ENCODE data around the gene GNB4.

GNB4 gene

DNA sequence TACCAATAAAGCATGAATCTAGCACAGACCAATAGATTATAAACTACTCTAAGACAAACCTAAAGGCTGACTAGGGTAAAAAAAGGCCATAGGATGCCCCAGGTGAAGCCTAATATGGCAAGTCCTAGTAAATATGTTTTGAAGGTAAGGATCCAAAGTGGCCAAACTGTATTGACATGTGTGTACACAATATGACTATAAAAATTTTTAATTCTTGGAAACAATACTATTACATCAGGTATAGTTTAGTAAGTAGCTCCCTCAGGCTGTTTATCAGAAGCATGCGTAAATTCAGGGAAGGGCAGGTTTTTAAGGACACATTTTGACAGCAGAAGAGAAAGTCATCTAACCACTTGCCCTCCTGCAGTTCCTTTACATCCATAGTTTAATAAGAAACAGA, 18.8 kb downstream of the GNB4 start:
- Histone ChIP-seq H4K91ac (ENCODE audit: low read depth, low read length) (no peak overlapping the region), H4K12ac (ENCODE audit: low read depth, low read length) (no peak overlapping the region), H2BK12ac (ENCODE audit: low read length) (no peak overlapping the region), H3K9me3 (ENCODE audit: insufficient read depth, low read depth, low read length) (no peaks in the 10 kb centered on the region), H3K14ac (ENCODE audit: low read length) (no peak overlapping the region), H3K27ac (ENCODE audit: low read depth, low read length) (no peak overlapping the region), H3K4me3 (ENCODE audit: low read depth, low read length) (no peak overlapping the region), H3K79me2 (ENCODE audit: control insufficient read depth, insufficient read depth, low read length, poor library complexity) (peaks cover 3% of the 10 kb centered on the region), H3K23ac (ENCODE audit: low read length) (no peak overlapping the region), H3K18ac (ENCODE audit: low read length) (no peak overlapping the region), H3K4me1 (ENCODE audit: control insufficient read depth in 1 of 2, insufficient read depth in 2 of 2, low read length in 2 of 2) (no peaks in the 10 kb centered on the region), H3K4ac (ENCODE audit: low read depth, low read length) (no peak overlapping the region), H3K27me3 (ENCODE audit: insufficient read depth, low read length) (no peaks in the 10 kb centered on the region), H3K9ac (ENCODE audit: low read length) (no peak overlapping the region), H3K79me1 (ENCODE audit: low read length) (no peaks in the 10 kb centered on the region), H3K4me2 (ENCODE audit: low read length) (no peak overlapping the region), H2AFZ (ENCODE audit: insufficient read depth, low read length, poor library complexity) (no peak overlapping the region), H2AK5ac (ENCODE audit: low read length) (no peak overlapping the region), H3K36me3 (ENCODE audit: control insufficient read depth in 1 of 2, insufficient read depth in 2 of 2, low read length in 2 of 2) (peaks cover 0 to 2% of the 10 kb centered on the region in 2 experiments), H4K8ac (ENCODE audit: low read depth, low read length) (no peak overlapping the region), H2BK120ac (ENCODE audit: insufficient read depth, low read length, poor library complexity) (no peak overlapping the region), H2BK5ac (ENCODE audit: low read depth, low read length, poor library complexity) (no peak overlapping the region)
- DNase-seq: no peak
- WGBS (ENCODE audit: extremely low coverage, insufficient coverage, insufficient read length): no CpG with 5 or more reads among the region's 1 CpG

DNA sequence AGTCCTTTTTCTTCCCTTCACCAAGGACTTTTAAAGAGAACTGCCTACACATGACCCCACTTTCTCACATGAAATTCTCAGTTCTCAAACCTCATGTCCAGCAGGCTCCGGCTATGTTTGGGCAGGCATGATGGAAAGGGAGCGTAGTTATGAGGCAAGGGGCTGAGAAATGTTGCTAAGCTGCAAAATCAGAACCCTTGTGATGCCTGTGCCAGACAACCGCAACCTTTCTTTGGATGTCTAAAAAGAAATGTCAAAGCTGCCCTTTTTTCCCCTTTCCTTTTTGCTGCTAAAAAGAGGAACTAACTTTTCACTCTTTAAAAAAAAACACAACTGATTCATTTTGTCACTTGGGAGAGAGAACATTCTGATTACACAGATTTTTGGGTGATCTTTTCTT, 19.2 kb downstream of the GNB4 start:
- H3K18ac ChIP-seq (ENCODE audit: low read length): no peak overlapping the region
- H2AK5ac ChIP-seq (ENCODE audit: low read length): no peak overlapping the region
- no peak overlapping the region for H3K9ac ChIP-seq (ENCODE audit: low read length)
- H4K8ac ChIP-seq (ENCODE audit: low read depth, low read length): no peak overlapping the region
- H3K14ac ChIP-seq (ENCODE audit: low read length): no peak overlapping the region
- no peak overlapping the region for H2BK5ac ChIP-seq (ENCODE audit: low read depth, low read length, poor library complexity)
- H2BK12ac ChIP-seq (ENCODE audit: low read length): no peak overlapping the region
- no peak overlapping the region for H4K91ac ChIP-seq (ENCODE audit: low read depth, low read length)
- no peak overlapping the region for H3K4me3 ChIP-seq (ENCODE audit: low read depth, low read length)
- H3K9me3 ChIP-seq (ENCODE audit: insufficient read depth, low read depth, low read length): no peaks in the 10 kb centered on the region
- no peak overlapping the region for H4K12ac ChIP-seq (ENCODE audit: low read depth, low read length)
- no peak overlapping the region for H3K27ac ChIP-seq (ENCODE audit: low read depth, low read length)
- peak overlapping the region; percentile 4 for H3K4ac ChIP-seq (ENCODE audit: low read depth, low read length)
- no peak overlapping the region for H2AFZ ChIP-seq (ENCODE audit: insufficient read depth, low read length, poor library complexity)
- H3K79me1 ChIP-seq (ENCODE audit: low read length): no peaks in the 10 kb centered on the region
- no peaks in the 10 kb centered on the region for H3K4me1 ChIP-seq (ENCODE audit: control insufficient read depth in 1 of 2, insufficient read depth in 2 of 2, low read length in 2 of 2)
- H3K4me2 ChIP-seq (ENCODE audit: low read length): no peak overlapping the region
- peak in 1 of 2 donors; percentile 35 for DNase-seq
- peaks cover 0 to 2% of the 10 kb centered on the region in 2 experiments for H3K36me3 ChIP-seq (ENCODE audit: control insufficient read depth in 1 of 2, insufficient read depth in 2 of 2, low read length in 2 of 2)
- WGBS (ENCODE audit: extremely low coverage, insufficient coverage, insufficient read length): no CpG with 5 or more reads among the region's 3 CpGs
- peaks cover 3% of the 10 kb centered on the region for H3K79me2 ChIP-seq (ENCODE audit: control insufficient read depth, insufficient read depth, low read length, poor library complexity)
- no peak overlapping the region for H3K23ac ChIP-seq (ENCODE audit: low read length)
- no peak overlapping the region for H2BK120ac ChIP-seq (ENCODE audit: insufficient read depth, low read length, poor library complexity)
- no peaks in the 10 kb centered on the region for H3K27me3 ChIP-seq (ENCODE audit: insufficient read depth, low read length)

DNA sequence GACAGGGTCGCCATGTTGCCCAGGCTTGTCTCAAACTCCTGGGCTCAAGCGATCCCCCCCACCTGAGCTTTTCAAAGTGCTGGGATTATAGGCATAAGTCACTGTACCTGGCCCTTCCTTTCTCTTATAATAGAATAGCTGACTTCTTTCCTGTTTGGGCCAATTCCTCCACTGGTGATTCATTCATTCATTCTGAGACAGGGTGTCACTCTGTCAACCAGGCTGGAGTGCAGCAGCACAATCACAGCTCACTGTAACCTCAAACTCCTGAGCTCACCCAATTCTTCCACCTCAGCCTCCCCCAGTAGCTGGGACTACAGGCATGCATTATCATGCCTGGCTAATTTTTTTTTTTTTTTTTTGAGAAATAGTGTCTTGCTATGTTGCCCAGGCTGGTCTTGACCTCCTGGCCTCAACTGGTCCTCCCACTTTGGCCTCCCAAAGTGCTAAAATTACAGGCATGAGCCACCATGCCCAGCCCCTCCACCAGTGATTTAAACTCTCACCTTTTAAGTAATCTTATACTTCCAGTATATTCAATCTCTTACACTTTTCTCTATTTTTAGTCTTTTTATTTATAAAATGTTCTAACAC, 20.9 kb downstream of the GNB4 start:
- Histone ChIP-seq H3K14ac (ENCODE audit: low read length) (no peak overlapping the region), H3K18ac (ENCODE audit: low read length) (no peak overlapping the region), H3K4ac (ENCODE audit: low read depth, low read length) (no peak overlapping the region), H2AK5ac (ENCODE audit: low read length) (no peak overlapping the region), H2BK12ac (ENCODE audit: low read length) (no peak overlapping the region), H3K27ac (ENCODE audit: low read depth, low read length) (no peak overlapping the region), H4K12ac (ENCODE audit: low read depth, low read length) (no peak overlapping the region), H3K4me1 (ENCODE audit: control insufficient read depth in 1 of 2, insufficient read depth in 2 of 2, low read length in 2 of 2) (no peaks in the 10 kb centered on the region), H3K79me1 (ENCODE audit: low read length) (no peaks in the 10 kb centered on the region), H4K91ac (ENCODE audit: low read depth, low read length) (no peak overlapping the region), H2BK5ac (ENCODE audit: low read depth, low read length, poor library complexity) (no peak overlapping the region), H2BK120ac (ENCODE audit: insufficient read depth, low read length, poor library complexity) (no peak overlapping the region), H3K36me3 (ENCODE audit: control insufficient read depth in 1 of 2, insufficient read depth in 2 of 2, low read length in 2 of 2) (peaks cover 0 to 2% of the 10 kb centered on the region in 2 experiments), H4K8ac (ENCODE audit: low read depth, low read length) (no peak overlapping the region), H2AFZ (ENCODE audit: insufficient read depth, low read length, poor library complexity) (no peak overlapping the region), H3K9me3 (ENCODE audit: insufficient read depth, low read depth, low read length) (no peaks in the 10 kb centered on the region), H3K27me3 (ENCODE audit: insufficient read depth, low read length) (no peaks in the 10 kb centered on the region), H3K79me2 (ENCODE audit: control insufficient read depth, insufficient read depth, low read length, poor library complexity) (peaks cover 3% of the 10 kb centered on the region), H3K4me3 (ENCODE audit: low read depth, low read length) (no peak overlapping the region), H3K9ac (ENCODE audit: low read length) (no peak overlapping the region), H3K4me2 (ENCODE audit: low read length) (no peak overlapping the region), H3K23ac (ENCODE audit: low read length) (no peak overlapping the region)
- no CpG with 5 or more reads among the region's 2 CpGs for WGBS (ENCODE audit: extremely low coverage, insufficient coverage, insufficient read length)
- no peak for DNase-seq

DNA sequence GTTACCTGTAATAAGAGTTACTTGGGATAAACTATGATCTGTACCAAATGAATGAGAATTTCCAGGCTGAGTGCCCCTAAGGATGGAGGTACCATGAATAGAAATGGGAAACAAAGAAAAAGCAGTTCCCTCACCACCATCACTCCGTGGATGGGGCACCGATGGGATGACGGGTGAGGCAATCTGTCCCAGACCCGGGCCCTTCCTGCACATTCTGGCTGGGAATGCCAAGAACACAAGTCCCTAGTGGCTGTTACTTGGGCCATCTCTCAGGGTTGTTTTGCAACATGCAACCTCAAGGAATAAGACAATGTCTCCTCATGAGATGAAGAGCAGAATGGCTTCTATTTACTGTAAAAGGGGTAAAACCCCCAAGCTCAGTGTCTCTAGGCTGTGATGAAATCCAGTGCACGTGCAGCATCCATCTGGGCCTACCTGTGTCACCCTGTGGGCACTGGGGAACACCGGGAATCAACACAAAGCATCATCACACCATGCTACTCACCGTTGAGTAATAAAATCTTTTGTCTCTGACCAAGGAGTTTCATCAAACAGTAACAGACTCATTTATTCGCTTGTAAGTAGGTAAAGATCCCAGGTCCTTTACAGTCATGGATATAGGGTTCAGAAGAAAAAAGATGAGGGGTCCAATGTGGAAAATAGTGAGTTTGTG, 22.3 kb downstream of the GNB4 start:
- Histone ChIP-seq H3K27ac (ENCODE audit: low read depth, low read length) (no peak overlapping the region), H3K79me1 (ENCODE audit: low read length) (no peaks in the 10 kb centered on the region), H2BK120ac (ENCODE audit: insufficient read depth, low read length, poor library complexity) (no peak overlapping the region), H2AFZ (ENCODE audit: insufficient read depth, low read length, poor library complexity) (no peak overlapping the region), H2AK5ac (ENCODE audit: low read length) (no peak overlapping the region), H2BK5ac (ENCODE audit: low read depth, low read length, poor library complexity) (no peak overlapping the region), H4K12ac (ENCODE audit: low read depth, low read length) (no peak overlapping the region), H2BK12ac (ENCODE audit: low read length) (no peak overlapping the region), H3K4ac (ENCODE audit: low read depth, low read length) (no peak overlapping the region), H3K9ac (ENCODE audit: low read length) (no peak overlapping the region), H3K27me3 (ENCODE audit: insufficient read depth, low read length) (no peaks in the 10 kb centered on the region), H3K79me2 (ENCODE audit: control insufficient read depth, insufficient read depth, low read length, poor library complexity) (peaks cover 3% of the 10 kb centered on the region), H3K4me2 (ENCODE audit: low read length) (no peak overlapping the region), H3K14ac (ENCODE audit: low read length) (no peak overlapping the region), H3K18ac (ENCODE audit: low read length) (no peak overlapping the region), H3K36me3 (ENCODE audit: control insufficient read depth in 1 of 2, insufficient read depth in 2 of 2, low read length in 2 of 2) (peaks cover 1 to 6% of the 10 kb centered on the region in 2 experiments), H3K4me3 (ENCODE audit: low read depth, low read length) (no peak overlapping the region), H3K23ac (ENCODE audit: low read length) (no peak overlapping the region), H4K91ac (ENCODE audit: low read depth, low read length) (no peak overlapping the region), H3K9me3 (ENCODE audit: insufficient read depth, low read depth, low read length) (no peaks in the 10 kb centered on the region), H3K4me1 (ENCODE audit: control insufficient read depth in 1 of 2, insufficient read depth in 2 of 2, low read length in 2 of 2) (no peaks in the 10 kb centered on the region), H4K8ac (ENCODE audit: low read depth, low read length) (no peak overlapping the region)
- no CpG with 5 or more reads among the region's 8 CpGs for WGBS (ENCODE audit: extremely low coverage, insufficient coverage, insufficient read length)
- no peak for DNase-seq

All from trophoblast cell (in vitro differentiated cells and primary cell).